Loucy (cell line): Measurements from ENCODE around the gene LYSMD4.

Source experiments
- CTCF ChIP-seq: fragments of 200-600 bp; sonication (generic); conservative IDR thresholded peaks from 2 replicates; pipeline ENCODE4 v1.5.1; 2014; ENCODE audit warnings: mild to moderate bottlenecking, antibody characterized with exemption, low read length
- EZH2phosphoT487 ChIP-seq: fragments of 200-600 bp; IDR thresholded peaks from 2 replicates; pipeline ENCODE4 v1.6.1; 2018; ENCODE audit warnings: antibody characterized with exemption, mild to moderate bottlenecking, moderate library complexity, borderline replicate concordance

- TF ChIP-seq CTCF (no peak), EZH2phosphoT487 (no peak)
Measured at GRCh38 chr15:99732751-99733267, 428 bp downstream of the LYSMD4 start.
